GM19035 (cell line): Measurements from ENCODE around the gene ZNF687.

ENCODE experiments used
- ATAC-seq: cut with Tn5 transposase; IDR thresholded peaks from one replicate; pipeline ENCODE4 v1.9.1; 2021; ENCODE audit not compliant: unreplicated experiment

ZNF687 gene, protein sequence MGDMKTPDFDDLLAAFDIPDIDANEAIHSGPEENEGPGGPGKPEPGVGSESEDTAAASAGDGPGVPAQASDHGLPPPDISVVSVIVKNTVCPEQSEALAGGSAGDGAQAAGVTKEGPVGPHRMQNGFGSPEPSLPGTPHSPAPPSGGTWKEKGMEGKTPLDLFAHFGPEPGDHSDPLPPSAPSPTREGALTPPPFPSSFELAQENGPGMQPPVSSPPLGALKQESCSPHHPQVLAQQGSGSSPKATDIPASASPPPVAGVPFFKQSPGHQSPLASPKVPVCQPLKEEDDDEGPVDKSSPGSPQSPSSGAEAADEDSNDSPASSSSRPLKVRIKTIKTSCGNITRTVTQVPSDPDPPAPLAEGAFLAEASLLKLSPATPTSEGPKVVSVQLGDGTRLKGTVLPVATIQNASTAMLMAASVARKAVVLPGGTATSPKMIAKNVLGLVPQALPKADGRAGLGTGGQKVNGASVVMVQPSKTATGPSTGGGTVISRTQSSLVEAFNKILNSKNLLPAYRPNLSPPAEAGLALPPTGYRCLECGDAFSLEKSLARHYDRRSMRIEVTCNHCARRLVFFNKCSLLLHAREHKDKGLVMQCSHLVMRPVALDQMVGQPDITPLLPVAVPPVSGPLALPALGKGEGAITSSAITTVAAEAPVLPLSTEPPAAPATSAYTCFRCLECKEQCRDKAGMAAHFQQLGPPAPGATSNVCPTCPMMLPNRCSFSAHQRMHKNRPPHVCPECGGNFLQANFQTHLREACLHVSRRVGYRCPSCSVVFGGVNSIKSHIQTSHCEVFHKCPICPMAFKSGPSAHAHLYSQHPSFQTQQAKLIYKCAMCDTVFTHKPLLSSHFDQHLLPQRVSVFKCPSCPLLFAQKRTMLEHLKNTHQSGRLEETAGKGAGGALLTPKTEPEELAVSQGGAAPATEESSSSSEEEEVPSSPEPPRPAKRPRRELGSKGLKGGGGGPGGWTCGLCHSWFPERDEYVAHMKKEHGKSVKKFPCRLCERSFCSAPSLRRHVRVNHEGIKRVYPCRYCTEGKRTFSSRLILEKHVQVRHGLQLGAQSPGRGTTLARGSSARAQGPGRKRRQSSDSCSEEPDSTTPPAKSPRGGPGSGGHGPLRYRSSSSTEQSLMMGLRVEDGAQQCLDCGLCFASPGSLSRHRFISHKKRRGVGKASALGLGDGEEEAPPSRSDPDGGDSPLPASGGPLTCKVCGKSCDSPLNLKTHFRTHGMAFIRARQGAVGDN

GRCh38 chr1:151281969-151282882, at the start of gene ZNF687:
ZNF687 (plus strand) TSS chr1:151282299; CDS start chr1:151286292, 3,993 bp downstream.
- peak; percentile 84 for ATAC-seq

GRCh38 chr1:151235235-151235634, 46.9 kb upstream of the ZNF687 start:
- ATAC-seq = no peak

DNA sequence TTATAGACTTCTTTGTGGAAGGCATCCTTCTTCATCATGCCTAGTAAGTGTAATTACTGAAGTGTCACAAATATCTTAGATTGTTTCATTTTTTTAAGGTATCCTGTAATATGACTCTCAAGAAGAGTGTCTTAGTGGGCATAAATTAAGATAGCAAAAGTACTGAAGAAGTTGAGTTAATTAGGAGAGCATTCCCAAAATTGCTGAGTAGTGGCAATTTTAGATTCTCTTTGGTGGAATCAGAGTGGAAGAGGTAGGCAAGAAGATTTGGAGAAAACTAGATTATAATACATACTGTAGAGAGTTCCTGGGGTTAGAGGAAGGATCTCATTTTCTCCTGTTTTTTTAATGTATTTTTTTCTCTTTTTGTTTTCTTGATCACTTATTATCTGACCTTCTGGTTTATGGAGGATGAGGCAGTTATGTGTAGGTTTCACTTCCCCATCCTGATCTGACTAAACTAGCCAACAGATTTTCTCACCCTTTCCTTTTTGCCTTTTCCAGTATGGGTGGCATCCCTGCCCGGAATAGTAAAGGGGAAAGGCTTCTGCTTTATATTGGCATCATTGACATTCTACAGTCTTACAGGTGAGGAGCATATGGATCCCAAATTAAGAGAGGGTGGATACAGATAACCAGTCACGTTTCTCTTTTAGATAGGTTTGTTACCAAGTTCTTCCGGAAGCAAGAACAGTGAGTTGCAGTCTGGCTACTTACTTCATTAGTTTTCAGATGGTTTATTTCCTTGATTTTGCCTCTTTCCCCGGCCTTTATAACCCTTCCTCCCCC, 44.2 kb upstream of the ZNF687 start:
- ATAC-seq = no peak

GRCh38 chr1:151238467-151238739, 43.7 kb upstream of the ZNF687 start:
- no peak for ATAC-seq

DNA sequence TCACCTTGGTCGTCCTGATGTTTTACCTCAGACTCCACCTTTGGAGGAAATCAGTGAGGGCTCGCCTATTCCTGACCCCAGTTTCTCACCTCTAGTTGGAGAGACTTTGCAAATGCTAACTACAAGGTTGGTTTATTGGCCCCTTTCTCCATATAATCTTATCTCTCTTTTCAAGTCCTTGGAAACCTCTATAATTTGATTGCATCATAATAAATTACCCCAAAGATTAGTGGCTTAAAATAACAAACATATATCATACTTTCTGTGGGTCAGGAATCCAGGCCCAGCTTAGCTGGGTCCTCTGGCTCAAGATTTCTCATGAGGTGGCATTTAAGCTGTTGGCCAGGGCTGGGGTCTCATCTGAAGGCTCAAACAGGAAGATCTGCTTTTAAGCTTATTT, 39.7 kb upstream of the ZNF687 start:
- no peak for ATAC-seq

DNA sequence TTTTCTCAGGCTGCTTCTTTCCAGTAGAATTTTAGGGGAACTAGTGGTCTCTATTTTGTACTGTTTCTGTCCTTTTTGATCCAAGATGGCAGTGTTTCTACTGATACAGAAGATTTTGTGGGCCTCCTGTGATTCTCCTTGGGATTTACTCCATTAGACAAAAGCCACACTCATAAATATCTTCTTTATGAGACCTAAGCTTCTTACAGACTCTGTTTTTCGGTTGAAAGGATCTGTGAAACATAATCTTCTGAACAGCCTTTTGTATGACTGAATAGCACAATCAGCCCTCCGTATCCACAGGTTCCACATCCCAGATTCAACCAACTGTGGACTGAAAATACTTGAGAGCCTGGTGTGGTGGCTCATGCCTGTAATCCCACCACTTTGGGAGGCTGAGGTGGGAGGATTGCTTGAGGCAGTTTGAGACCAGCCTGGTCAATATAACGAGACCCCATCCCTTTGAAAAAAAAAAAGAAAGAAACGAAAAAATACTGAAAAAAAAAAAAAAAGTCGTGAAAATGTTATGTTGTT, 38.3 kb upstream of the ZNF687 start:
- no peak for ATAC-seq

- ATAC-seq = no peak
Measured at GRCh38 chr1:151246786-151247185, 35.3 kb upstream of the ZNF687 start.

GRCh38 chr1:151251656-151252470, 30.2 kb upstream of the ZNF687 start:
- ATAC-seq = no peak

DNA sequence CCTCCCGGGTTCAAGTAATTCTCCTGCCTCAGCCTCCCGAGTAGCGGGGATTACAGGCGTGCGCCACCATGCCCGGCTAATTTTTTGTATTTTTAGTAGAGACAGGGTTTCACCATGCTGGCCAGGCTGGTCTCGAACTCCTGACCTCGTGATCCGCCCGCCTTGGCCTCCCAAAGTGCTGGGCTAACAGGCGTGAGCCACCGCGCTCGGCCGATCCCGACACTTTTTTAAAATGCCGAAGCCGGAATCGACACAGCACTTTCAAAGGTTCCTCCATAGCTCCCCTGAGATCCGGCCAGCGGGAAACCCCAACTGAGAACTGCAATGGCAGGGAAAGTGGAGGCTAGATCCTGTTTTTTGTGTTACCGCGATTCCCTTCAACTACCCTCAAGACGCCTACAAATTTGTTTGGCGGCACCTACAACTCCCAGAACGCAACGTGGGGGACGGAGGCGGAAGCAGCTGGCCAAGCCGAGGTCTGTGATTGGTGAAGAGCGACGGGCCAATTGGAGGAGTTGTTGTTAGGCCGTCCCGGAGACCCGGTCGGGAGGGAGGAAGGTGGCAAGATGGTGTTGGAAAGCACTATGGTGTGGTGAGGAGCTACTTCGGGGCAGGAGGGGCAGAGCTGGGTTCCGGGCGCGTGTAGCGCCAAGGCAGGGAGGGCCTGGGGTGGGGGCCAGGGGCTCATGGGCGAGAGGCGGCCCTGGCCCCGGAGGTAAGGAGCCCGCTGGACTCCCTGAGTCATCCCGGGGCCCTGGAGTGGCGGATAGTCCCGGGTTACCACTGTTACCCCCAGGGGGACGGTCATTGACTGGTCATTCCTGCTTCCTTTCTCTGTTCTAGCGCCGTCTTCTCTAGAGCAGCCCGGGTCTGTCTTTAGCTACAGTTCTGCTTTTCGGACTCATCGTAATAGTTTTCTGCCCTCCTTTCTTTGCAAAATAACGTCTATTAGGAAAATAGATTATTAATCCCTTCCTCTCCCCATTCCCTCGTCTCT, 27.6 kb upstream of the ZNF687 start, which contains the start of gene PSMD4:
TSS of gene PSMD4 (plus strand) at position 518 of the 997 bp plus-strand sequence. CDS start at position 567, 49 bp downstream.
- peak; percentile 89 for ATAC-seq

DNA sequence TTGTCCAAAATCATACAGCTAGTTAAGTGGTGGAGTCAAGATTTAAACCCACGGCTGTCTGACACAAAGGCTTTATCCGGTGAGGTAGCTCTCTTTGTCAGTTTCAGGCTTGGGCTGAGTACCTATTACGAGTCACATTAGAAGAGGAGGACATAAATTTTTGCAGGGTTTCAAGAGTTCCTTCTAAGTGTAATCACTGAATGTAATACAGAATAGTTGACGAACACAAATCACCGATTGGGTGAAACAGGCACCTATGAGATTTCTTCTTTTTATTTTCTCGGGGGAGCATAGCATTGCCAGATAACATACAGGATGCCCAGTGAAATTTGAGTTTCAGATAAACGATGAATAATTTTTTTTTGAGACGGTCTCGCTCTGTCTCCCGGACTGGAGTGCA, 26.7 kb upstream of the ZNF687 start:
- no peak for ATAC-seq

DNA sequence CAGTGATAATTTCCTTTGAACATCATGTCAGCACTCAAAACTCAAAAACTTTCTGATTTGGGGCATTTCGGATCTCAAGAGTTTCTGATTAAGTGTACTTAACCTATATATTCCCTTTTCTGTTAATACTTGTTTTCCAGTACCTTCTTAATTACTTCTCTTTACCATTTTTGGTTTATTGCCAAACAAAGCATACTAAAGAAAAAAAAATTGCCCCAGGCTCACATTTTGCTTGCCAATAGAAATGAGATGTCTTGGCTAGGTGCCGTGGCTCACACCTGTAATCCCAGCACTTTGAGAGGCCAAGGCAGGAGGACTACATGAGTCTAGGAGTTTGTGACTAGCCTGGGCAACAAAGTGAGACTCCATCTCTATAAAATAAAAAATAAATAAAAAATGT, 22.7 kb upstream of the ZNF687 start:
- no peak for ATAC-seq

DNA sequence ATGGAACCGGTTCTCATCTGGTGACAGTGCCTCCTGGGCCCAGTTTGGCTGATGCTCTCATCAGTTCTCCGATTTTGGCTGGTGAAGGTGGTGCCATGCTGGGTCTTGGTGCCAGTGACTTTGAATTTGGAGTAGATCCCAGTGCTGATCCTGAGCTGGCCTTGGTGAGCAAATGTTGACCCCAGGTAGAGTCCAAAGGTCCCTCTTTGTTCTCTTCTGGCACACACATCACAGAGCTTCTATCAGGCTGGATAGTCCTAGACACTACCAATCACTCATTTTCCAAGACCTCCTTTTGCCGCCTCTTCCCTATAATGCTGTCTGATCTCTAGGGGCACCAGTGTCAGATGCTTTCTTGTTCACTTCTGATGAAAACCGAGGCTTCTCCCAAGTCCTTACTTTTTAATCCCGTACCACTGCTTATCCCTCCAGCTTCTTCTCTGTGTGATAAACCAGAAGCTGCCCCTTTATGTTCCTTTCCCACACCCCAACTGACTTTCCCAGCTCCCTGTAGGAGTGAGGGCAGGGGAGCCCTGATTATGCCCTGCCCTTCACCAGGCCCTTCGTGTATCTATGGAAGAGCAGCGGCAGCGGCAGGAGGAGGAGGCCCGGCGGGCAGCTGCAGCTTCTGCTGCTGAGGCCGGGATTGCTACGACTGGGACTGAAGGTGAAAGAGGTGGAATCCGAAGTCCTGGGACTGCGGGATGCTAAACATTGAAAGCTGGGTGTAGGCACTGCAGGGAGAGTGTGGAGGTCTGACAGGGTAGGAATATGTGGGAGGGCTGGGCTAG, 16.5 kb upstream of the ZNF687 start:
- ATAC-seq = no peak

DNA sequence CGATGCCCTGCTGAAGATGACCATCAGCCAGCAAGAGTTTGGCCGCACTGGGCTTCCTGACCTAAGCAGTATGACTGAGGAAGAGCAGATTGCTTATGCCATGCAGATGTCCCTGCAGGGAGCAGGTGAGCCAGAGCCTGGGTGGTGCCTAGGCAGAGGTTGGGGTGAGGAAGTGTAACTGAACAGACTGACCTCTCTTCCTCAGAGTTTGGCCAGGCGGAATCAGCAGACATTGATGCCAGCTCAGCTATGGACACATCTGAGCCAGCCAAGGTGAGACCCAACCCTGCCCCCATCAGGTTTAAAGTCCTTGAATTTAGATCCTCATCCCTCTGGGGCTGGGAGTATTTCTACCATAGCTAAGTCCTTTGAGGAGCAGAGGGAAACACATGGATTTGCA, 15.8 kb upstream of the ZNF687 start:
- no peak for ATAC-seq

DNA sequence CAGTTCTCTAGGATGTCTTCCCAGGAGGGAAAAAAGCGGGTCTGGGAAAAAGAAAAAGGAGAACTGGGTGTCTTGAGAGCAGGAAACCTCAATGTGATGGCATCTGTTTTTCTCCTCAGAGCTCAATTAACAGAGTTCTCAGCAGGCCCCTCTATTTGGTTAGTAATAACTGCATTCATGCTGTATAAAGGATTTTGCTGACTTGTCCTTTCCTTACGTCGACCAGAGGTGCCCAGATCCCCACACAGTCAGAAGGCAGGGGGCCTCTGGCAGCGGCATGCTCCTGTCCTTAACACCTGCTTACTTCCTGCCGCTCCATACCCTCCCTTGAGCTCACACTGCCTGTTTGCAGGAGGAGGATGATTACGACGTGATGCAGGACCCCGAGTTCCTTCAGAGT, 15.3 kb upstream of the ZNF687 start:
- no peak for ATAC-seq

- ATAC-seq = no peak
Measured at GRCh38 chr1:151267760-151268159, 14.3 kb upstream of the ZNF687 start.

DNA sequence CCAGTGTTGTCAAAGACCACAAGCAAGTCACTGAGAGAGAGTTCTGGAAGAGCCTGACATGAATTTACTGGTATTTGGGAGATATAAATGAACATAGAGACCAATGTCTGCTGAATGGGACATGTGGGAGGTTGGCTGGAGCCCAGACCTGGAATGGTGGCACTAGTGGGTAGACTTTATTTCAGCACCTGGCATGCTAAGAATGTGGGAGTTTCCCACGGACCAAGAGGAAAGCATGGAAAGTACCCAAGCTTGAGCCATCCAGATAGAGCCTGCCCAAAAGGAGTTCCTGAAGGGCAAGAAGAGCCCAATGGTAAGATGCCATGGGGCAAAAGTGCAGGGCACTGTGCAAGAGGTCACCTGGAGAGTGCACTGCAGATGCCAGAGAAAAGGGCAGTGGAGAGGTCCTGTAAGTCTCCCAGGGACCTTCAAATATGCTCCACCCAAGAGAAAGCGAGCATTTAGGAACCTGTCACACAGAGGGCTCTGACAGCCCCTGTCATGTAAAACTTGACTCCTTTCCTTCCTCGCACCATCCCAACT, 8.1 kb upstream of the ZNF687 start:
- no peak for ATAC-seq
